NCI-H1694 treated with DMSO at 0.1 percent for 48 hours (cell line): ENCODE results near the gene KRT5.

ENCODE experiments used
- DNase-seq: peaks from one replicate; lab custom pipeline; 2025; lab: John Stamatoyannopoulos, UW

KRT5 gene

GRCh38 chr12:52519826-52520662, at the start of gene KRT5:
Gene KRT5, minus strand, starts transcription at chr12:52520394. Its CDS starts 98 bp downstream, at chr12:52520296.
- DNase-seq = no peak

- no peak for DNase-seq
Measured at GRCh38 chr12:52568111-52568510, 47.9 kb upstream of the KRT5 start.

- peak; percentile 26 for DNase-seq
Measured at GRCh38 chr12:52566847-52567291, 46.7 kb upstream of the KRT5 start.

GRCh38 chr12:52564582-52564981, 44.4 kb upstream of the KRT5 start:
- DNase-seq = no peak

- no peak for DNase-seq
Measured at GRCh38 chr12:52561880-52562449, 41.8 kb upstream of the KRT5 start.

GRCh38 chr12:52559979-52560378, 39.8 kb upstream of the KRT5 start:
- DNase-seq = no peak

- DNase-seq = no peak
Measured at GRCh38 chr12:52558781-52559445, 38.7 kb upstream of the KRT5 start.

GRCh38 chr12:52557476-52557875, 37.3 kb upstream of the KRT5 start:
- no peak for DNase-seq

- no peak for DNase-seq
Measured at GRCh38 chr12:52555577-52555976, 35.4 kb upstream of the KRT5 start.

GRCh38 chr12:52552681-52553195, 32.5 kb upstream of the KRT5 start, which contains the start of gene KRT71:
Gene KRT71, minus strand, starts transcription at chr12:52553145. Its CDS starts 68 bp downstream, at chr12:52553077.
- no peak for DNase-seq

GRCh38 chr12:52552055-52552454, 31.9 kb upstream of the KRT5 start:
- no peak for DNase-seq

- DNase-seq = no peak
Measured at GRCh38 chr12:52551216-52551865, 31.1 kb upstream of the KRT5 start.

- DNase-seq = no peak
Measured at GRCh38 chr12:52546126-52546525, 25.9 kb upstream of the KRT5 start.

GRCh38 chr12:52543985-52544883, 24.0 kb upstream of the KRT5 start:
- DNase-seq = no peak

GRCh38 chr12:52542785-52543318, 22.7 kb upstream of the KRT5 start:
- DNase-seq = no peak

GRCh38 chr12:52542157-52542556, 22.0 kb upstream of the KRT5 start:
- DNase-seq = no peak

GRCh38 chr12:52541709-52542108, 21.5 kb upstream of the KRT5 start:
- no peak for DNase-seq

- DNase-seq = no peak
Measured at GRCh38 chr12:52540531-52540930, 20.3 kb upstream of the KRT5 start.

GRCh38 chr12:52539821-52540173, 19.6 kb upstream of the KRT5 start:
- DNase-seq = no peak

GRCh38 chr12:52539083-52539820, 19.1 kb upstream of the KRT5 start:
- DNase-seq = peak; percentile 23
